Kidney (tissue), 14 donors: ENCODE measurements around the gene ITPKC. TPM values are rescaled to one million over a fixed set of nuclear protein-coding genes. Genes with fewer than 3 reads are reported as not detected.

ENCODE experiments used
- DNase-seq, 5 donors: peaks; one replicate each; pipeline ENCODE4 v3.0.0-alpha.2; 2013 to 2020
- FAIRE-seq: peaks from 2 replicates; lab custom pipeline; 2012; peaks lifted over from hg19 to GRCh38; lab: Jason Lieb, UNC
- H3K27ac ChIP-seq, 2 donors: one replicate each; pipeline ENCODE4 v1.7.0; 2013; ENCODE audit warnings: low read depth in 2 of 2, low read length in 2 of 2, inconsistent platforms in 1 of 2
- H3K27me3 ChIP-seq: one replicate; pipeline ENCODE4 v1.7.1; 2013; ENCODE audit warnings: low read length, inconsistent platforms; ENCODE audit not compliant: control insufficient read depth, insufficient read depth
- H3K36me3 ChIP-seq, 3 donors: one replicate each; pipeline versions ENCODE4 v1.7.0 to v1.7.1; 2013; ENCODE audit warnings: low read length in 3 of 3, control low read depth in 1 of 3, inconsistent platforms in 1 of 3; ENCODE audit not compliant: insufficient read depth in 3 of 3, control insufficient read depth in 2 of 3
- H3K4me1 ChIP-seq, 3 donors: one replicate each; pipeline versions ENCODE4 v1.7.0 to v1.7.1; 2013; ENCODE audit warnings: low read length in 3 of 3, inconsistent platforms in 1 of 3, low read depth in 1 of 3; ENCODE audit not compliant: control insufficient read depth in 2 of 3, insufficient read depth in 2 of 3
- H3K4me3 ChIP-seq, 3 donors: one replicate each; pipeline versions ENCODE4 v1.7.0 to v1.8.1; 2013; ENCODE audit warnings: low read length in 3 of 3, control low read depth in 1 of 3, inconsistent platforms in 1 of 3
- H3K9ac ChIP-seq, 3 donors: one replicate each; pipeline versions ENCODE4 v1.7.0 to v1.7.1; 2013; ENCODE audit warnings: low read length in 3 of 3, control low read depth in 1 of 3, inconsistent platforms in 1 of 3
- H3K9me3 ChIP-seq, 3 donors: one replicate each; pipeline versions ENCODE4 v1.7.0 to v1.7.1; 2013; ENCODE audit warnings: low read length in 3 of 3, control low read depth in 1 of 3, inconsistent platforms in 1 of 3; ENCODE audit not compliant: control insufficient read depth in 2 of 3, insufficient read depth in 1 of 3
- intact Hi-C: fragments of 100-400 bp; cut with DNase I; formaldehyde crosslinking; loops from one replicate; pipeline ENCODE4 v1.11.1; 2022
- polyA plus RNA-seq: library from polyadenylated mRNA; stranded (reverse); fragments of 350-450 nt; fragmentation: Illumina TruSeq; extraction: RNeasy Lipid Tissue Mini Kit (QIAGEN cat#74804); gene quantifications from one replicate; pipeline ENCODE4 v1.2.3, GENCODE V29; 2014; ENCODE audit warnings: low read depth, low replicate concordance; ENCODE audit not compliant: insufficient read depth
- total RNA-seq: library from RNA; stranded (reverse); fragmentation: NEBNext Ultra II Directional; extraction: Animal tissue kit (Norgen Biotek cat#: 25700); gene quantifications from one replicate; pipeline ENCODE4 v1.2.1, GENCODE V29; 2021
- TF ChIP-seq, protein P1 (sequence below): IDR thresholded peaks from 3 replicates; pipeline ENCODE4 v1.5.1; 2012; ENCODE audit warnings: mild to moderate bottlenecking, moderate library complexity, borderline replicate concordance; ENCODE audit not compliant: insufficient read depth; ENCODE audit errors: extremely low read depth
- donor health status: control.
- donor health status: control.
- donor health status: control.
- donor health status: control.
- donor health status: control.
- donor health status: DM: yes; HTN: yes; CAD: no.
- donor health status: Normal renal cell carcinoma (clear cell type).

Gene ITPKC
- total and polyA plus RNA-seq, 2 donors from 2014 or later, result 14.3 to 27.9 TPM

DNA sequence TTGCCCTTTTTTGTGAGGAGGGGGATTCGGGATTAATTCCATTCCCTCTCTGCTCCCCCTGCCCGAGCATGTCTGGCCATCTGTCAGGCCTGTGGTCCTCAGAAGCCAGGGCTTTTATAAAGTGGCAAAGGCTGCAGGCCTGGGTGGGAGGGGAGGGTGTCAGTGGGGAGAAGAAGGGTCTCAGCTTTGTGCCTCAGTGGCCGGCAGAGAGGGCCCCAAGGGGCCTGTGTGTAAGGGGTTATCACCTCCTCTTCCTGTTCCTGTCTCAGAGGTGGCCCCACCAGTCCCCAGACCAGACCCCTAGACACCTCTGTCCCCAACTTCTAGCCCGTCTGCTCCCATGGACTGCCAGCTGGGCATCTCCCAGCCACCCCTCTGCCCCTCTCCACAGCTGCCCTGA, 23.0 kb upstream of the ITPKC start:
- no peak overlapping the region for H3K27ac ChIP-seq
- peaks cover 0 to 5% (median 4%) of the 10 kb centered on the region in 3 donors for H3K4me1 ChIP-seq
- no peak overlapping the region for H3K9ac ChIP-seq
- H3K9me3 ChIP-seq, result no peaks in the 10 kb centered on the region
- TF ChIP-seq, protein P1, sequence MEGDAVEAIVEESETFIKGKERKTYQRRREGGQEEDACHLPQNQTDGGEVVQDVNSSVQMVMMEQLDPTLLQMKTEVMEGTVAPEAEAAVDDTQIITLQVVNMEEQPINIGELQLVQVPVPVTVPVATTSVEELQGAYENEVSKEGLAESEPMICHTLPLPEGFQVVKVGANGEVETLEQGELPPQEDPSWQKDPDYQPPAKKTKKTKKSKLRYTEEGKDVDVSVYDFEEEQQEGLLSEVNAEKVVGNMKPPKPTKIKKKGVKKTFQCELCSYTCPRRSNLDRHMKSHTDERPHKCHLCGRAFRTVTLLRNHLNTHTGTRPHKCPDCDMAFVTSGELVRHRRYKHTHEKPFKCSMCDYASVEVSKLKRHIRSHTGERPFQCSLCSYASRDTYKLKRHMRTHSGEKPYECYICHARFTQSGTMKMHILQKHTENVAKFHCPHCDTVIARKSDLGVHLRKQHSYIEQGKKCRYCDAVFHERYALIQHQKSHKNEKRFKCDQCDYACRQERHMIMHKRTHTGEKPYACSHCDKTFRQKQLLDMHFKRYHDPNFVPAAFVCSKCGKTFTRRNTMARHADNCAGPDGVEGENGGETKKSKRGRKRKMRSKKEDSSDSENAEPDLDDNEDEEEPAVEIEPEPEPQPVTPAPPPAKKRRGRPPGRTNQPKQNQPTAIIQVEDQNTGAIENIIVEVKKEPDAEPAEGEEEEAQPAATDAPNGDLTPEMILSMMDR, result no peak
- DNase-seq (no peak), FAIRE-seq (no peak)
- H3K36me3 ChIP-seq, result peaks cover 0 to 5% (median 3%) of the 10 kb centered on the region in 3 donors
- no peaks in the 10 kb centered on the region for H3K27me3 ChIP-seq
- intact Hi-C loops, result no loop called here
- H3K4me3 ChIP-seq, result no peak overlapping the region

- H3K27ac ChIP-seq, result no peak overlapping the region
- no peak for DNase-seq
- peaks cover 0 to 8% (median 3%) of the 10 kb centered on the region in 3 donors for H3K36me3 ChIP-seq
- no peak overlapping the region for H3K9ac ChIP-seq
- FAIRE-seq, result no peak
- intact Hi-C loops, result no loop called here
- no peak overlapping the region for H3K4me3 ChIP-seq
- TF ChIP-seq, protein P1, result no peak
- H3K9me3 ChIP-seq, result no peaks in the 10 kb centered on the region
- H3K4me1 ChIP-seq, result peaks cover 0 to 3% (median 0%) of the 10 kb centered on the region in 3 donors
- H3K27me3 ChIP-seq, result no peaks in the 10 kb centered on the region
Measured at GRCh38 chr19:40695881-40696280, 21.0 kb upstream of the ITPKC start.

- Histone ChIP-seq H3K27ac (no peak overlapping the region), H3K9ac (no peak overlapping the region), H3K9me3 (no peaks in the 10 kb centered on the region), H3K4me1 (no peaks in the 10 kb centered on the region), H3K36me3 (peaks cover 3 to 8% (median 4%) of the 10 kb centered on the region in 3 donors), H3K27me3 (no peaks in the 10 kb centered on the region), H3K4me3 (no peak overlapping the region)
- DNase-seq (no peak), FAIRE-seq (no peak)
- TF ChIP-seq, protein P1, result no peak
- intact Hi-C loops, result no loop called here
Measured at GRCh38 chr19:40697007-40697406, 19.9 kb upstream of the ITPKC start.

DNA sequence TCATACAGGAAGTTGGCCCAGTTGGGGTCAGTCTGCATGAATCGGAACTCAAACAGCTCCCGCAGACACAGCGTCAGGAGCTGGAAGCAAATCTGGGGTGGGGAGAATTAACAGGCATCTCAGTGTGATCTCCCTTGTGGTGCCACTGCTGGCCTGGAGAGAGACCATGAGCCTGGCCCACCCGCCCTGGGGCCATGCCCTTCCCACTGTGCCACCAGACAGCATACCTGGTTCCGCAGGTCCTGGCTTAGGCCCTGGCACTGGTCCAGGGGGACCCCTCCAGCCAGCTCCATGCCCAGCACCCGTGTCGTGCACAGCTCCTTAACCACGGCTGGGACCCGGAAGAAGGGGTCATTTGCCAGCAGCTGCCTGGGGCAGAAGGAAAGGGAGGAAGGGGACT, 16.8 kb upstream of the ITPKC start:
- TF ChIP-seq, protein P1, result no peak
- FAIRE-seq (no peak), DNase-seq (no peak)
- H3K36me3 ChIP-seq, result peaks cover 6 to 18% (median 10%) of the 10 kb centered on the region in 3 donors
- H3K4me1 ChIP-seq, result no peaks in the 10 kb centered on the region
- H3K4me3 ChIP-seq, result no peak overlapping the region
- no peaks in the 10 kb centered on the region for H3K9me3 ChIP-seq
- no peak overlapping the region for H3K9ac ChIP-seq
- no peaks in the 10 kb centered on the region for H3K27me3 ChIP-seq
- intact Hi-C loops, result no loop called here
- no peak overlapping the region for H3K27ac ChIP-seq
